GM18867 (cell line): ENCODE measurements around the gene CYTH4.
A peak's percentile ranks its signal among the peaks of the same experiment; 100 is the strongest.

Experiments
- ATAC-seq: cut with Tn5 transposase; IDR thresholded peaks from one replicate; pipeline ENCODE4 v1.9.1; 2021; ENCODE audit warnings: mild to moderate bottlenecking, moderate library complexity; ENCODE audit not compliant: unreplicated experiment

The CYTH4 gene

DNA sequence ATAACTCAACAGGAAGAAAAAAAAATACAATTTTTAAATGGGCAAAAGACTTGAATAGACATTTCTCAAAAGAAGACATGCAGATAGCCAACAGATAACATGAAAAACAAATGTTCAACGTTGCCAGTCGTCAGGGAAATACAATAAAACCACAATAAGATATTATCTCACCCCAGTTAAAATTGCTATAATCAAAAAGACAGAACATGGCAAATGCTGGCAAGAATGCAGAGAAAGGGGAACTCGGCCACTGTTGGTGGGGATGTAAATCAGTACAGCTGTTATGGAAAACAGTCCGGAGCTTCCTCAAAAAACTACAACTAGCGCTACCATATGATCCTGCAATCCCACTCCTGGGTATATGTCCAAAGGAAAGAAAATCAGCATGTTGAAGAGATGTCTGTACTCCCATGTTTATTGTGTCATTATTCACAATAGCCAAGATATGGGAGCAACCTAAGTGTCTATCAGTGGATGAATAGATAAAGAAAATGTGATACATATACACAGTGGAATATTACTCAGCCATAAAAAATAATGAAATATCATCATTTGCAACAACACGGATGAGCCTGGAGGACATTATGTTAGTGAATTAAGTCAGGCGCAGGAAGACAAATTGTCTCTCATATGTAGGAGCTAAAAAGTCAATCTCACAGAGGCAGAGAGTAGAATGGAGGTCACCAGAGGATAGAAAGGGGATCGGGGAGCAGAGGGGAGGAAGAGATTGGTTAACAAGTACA is 12.2 kb upstream of the CYTH4 start:
- ATAC-seq = no peak

DNA sequence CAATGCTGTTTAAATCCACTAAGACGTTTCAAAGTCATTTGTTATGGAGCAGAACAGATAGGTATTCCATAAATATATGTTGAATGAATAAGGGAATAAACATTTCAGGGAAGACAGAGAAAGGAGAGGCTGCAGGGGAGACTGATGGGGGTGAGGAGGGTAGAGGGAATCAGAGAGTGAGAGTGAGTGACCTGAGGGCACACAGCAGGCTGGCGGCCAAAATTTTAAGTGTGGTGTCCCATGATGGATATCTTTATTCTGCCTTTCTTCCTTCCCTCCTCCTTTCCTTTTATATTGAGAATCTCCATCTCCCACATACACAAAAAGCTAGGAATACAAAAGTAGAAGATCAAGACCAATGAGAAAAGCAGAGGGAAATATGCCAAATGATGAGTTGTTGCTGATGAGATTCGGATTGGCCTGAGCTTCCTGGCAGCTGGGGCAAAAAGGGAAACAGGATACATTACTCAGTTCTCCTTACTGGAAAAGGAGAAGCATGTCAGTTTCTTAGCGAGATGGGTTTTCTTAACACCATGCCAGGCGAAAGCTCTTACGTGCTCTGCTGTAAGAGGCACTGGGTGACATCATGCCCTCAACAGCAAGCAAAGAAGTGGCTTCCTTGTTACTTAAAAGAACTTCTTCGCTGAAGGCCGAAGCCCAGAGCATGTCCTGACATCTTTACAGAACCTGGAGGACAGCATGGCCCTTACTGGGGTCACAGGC is 11.2 kb upstream of the CYTH4 start:
- no peak for ATAC-seq

DNA sequence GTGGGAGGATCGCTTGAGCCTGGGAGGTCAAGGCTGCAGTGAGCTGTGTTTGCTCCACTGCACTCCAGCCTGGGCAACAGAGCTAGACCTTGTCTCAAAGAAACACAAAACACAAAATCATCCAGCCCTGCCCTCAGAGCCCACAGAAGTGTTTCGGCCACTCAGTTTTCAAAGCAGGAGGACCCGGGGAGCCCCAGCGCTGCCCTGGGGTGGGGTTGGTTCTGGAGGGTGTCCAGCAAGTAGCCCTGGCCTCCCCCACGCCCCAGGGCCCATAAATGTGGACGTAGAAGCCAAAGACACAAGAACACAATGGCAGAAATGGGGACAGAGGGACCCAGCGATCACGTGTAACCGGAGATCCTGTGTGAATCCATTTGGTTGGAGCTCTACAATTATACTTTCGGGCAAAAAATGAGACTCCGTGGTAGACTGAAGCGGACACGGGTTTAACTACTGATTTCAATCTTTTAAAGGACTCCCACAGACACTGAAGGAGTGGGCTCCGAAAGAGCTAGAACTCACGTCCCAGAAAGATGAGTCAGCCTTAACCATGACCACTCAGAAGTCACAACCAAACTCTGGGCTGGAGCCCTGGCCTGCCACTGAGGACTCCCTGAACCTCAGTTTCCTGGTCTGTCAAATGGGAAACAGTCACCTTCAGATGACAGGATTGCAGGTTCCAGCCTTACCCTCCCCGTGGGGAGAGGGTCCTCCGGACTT is 9.0 kb upstream of the CYTH4 start:
- ATAC-seq = peak; percentile 43

DNA sequence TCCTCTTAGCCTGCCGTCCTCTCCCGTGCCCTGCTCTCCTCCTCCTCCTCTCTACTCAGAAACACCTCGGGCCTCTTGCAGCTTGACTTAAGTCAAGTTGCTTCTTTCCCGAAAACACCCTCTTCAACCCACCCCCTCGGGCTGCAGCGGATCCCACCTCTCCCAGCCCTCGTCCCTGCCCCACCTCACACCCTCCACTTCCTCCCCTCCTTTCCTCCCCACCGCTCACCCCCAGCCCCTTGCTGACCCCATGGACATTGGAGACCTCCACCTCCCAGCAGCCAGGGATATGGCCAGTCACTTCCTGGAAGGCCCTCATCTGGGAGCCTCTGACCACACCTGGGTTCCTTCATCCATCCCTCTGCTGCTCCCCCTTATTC is 8.5 kb upstream of the CYTH4 start:
- ATAC-seq = no peak

DNA sequence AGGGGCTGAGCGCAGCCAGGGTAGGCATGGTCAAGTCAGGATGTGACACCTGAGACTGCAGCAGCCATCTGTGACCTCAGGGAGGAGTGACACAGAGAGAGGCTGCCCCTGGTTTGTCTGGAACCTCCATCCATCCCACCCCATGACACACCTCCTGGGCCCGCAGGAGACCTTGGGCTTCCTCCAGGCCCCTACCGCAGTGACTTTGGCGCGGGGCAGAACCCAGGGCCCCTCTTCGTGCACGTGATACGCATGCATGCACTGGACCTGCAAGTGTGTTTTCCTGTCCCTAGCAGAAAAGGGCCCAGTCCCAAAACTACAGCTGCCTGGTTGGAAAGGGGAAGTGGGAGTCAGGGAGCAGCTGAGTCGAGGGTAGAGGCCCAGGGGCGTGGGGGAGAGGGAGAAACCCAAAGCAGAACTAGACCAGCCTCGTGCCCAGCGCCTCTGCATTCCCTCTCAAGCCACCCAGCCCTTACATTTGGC is 7.9 kb upstream of the CYTH4 start:
- ATAC-seq = no peak

DNA sequence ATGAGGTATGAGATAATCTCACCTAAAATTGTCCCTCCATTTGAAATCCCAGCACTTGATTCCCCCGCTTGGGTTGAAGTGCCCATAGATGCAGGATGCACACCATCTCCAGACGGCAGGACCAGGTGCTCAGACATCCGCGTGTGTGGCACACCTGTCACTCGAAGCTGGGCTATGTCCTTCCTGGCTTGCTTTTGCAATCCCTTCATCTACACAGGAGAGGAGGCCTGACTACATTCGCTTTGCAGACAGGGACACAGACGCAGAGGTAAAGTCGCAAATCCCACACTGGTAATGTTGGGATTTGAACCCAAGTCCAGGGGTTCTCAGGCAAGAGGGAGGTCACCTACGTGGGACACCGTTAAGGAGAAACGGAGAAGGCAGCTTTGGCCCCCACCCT is 7.2 kb upstream of the CYTH4 start:
- no peak for ATAC-seq

DNA sequence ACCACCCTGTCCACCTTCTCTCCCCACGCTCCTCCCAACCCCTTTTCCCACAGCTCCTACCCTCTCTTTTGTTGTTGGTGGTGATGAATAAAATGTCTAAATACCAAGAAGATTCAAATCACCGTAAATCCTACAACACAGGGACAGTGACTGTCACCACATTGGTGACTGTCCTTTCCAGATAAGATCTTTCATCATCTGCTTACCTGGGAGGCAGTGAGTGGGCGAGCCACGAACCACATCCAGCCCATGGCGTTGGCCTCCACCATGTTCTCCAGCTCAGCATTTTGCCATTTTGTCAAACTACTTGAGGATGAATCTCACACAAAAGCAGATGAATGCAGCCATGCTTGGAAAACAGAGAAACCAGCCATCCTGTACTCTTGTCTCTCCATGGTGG is 6.7 kb upstream of the CYTH4 start:
- no peak for ATAC-seq

DNA sequence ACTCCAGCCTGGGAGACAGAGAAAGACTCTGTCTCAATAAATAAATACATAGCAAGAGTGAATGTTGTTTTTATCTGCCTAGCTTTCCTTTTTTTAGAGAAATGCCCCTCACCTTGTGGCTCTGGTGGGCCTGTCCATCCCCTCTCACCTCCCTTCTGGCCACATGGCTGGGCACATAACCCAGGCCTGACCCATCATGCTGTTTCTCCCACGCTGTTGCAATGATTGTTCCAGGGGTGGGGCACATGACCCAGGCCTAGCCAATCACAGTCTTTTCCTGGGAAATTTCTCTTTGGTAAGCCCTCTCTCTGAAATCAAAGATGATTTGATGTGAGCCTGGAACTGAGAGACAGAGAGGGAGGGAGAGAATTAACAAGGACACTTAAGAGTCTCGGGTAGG is 5.5 kb upstream of the CYTH4 start:
- ATAC-seq = no peak

DNA sequence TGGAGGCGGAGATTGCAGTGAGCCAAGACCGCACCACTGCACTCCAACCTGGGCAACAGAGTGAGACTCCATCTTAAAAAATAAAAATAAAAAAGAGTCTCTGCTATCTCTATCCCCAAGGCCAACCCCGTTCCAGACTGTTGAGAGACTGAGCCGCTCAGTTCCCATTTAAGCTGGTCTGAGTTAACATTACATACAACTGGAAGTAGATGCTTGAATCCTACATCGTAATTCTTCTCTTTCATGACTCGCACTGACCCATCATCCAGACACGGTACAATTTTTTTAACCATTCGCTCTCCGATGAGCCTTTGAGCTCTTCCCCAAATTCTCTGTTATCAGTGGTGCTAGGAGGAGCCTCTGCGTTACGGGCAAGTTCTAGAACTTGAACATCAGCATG is 4.9 kb upstream of the CYTH4 start:
- ATAC-seq = no peak

DNA sequence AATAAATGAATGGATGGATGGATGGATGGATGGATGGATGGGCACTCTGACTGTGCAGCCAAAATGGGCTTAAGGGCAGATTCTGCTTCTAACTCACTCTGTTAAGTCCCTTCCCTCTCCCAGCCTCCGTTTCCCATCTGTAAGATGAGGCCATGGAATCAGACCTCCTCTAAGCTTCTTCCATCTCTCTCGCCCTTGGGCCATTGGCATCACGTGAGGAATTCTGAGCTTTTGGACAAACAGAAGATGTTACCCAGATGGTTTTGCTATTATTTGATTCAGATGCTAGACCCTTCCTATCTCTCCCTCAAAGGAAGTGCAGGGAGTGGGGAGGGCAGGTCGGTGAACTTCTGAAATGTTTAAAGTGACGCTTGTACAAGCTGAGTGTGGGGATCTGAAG is 4.0 kb upstream of the CYTH4 start:
- ATAC-seq = no peak

DNA sequence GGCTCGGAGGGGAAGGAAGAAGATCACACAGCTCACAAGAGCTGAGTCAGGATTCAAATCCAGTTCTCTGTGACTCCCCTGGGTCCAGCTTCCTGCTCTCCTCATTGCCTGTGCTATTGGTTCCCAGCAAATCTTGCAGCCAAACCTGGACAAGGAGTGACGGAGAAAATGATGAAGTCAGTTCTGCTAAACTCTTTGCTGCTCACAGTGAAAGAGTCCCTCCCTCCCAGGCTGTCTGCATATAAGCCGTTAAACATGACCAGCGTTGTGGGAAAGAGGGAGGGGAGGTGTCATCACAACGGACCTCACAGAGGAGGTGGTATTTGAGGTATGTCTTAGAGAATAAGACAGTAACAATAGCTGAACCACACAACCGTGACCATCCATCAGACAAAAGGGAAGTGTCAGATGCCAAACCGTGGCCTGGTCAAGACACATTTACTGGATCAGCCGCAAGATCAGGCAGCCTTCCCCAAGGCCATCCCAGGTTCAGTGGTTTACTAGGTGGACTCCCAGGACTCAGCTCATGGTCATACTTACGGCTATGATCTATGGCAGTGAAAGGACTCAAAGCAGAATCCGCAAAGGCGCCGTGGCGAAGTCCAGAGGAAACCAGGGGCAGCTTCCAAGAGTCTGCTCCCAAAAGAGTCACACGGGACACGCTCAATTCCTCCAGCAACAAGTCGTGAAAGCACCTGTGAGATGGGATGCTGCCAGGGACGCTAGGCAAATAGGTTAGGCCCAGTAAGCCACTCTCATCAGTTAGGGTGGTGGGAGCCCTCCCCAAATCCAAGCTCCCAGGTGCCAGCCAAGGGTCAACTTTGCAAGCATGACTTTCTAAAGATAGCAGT is 2.8 kb upstream of the CYTH4 start:
- no peak for ATAC-seq

DNA sequence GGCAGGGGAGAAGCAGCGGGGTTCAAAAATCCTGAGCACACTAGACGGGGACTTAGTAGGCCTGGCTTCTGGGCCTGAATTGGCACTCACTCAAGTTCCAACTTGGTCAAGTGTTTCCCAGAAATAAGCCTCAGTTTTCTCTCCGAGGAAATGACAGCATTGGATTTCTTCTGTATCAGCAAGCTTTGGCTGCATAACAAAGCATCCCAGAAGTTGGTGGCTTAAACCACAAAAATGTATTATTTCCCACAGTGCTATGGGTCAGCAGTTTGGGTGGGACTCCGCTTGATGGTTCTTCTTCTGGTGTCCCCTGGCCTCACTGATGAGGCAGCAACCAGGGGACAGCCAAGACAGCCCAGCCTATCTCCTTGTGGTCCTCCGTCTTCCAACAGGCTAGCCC is 1.6 kb upstream of the CYTH4 start:
- ATAC-seq = no peak

DNA sequence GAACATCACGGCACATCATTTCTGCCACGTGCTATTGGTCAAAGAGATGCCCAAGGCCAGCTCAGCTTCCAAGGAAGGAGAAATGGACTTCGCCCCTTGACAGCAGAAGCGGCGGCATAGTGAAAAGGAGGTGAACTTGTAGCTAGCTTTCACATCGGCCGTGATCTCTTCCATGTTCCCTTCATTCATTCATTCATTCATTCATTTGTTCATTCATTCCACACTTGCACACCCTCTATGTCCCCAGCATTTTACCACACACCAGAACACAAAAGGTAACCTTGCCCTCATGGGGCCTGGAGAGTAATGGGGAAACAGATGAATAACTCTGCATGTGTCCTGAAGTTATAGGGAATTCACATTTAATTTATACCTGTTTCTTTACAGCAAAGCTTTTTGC is 1.1 kb upstream of the CYTH4 start:
- no peak for ATAC-seq

DNA sequence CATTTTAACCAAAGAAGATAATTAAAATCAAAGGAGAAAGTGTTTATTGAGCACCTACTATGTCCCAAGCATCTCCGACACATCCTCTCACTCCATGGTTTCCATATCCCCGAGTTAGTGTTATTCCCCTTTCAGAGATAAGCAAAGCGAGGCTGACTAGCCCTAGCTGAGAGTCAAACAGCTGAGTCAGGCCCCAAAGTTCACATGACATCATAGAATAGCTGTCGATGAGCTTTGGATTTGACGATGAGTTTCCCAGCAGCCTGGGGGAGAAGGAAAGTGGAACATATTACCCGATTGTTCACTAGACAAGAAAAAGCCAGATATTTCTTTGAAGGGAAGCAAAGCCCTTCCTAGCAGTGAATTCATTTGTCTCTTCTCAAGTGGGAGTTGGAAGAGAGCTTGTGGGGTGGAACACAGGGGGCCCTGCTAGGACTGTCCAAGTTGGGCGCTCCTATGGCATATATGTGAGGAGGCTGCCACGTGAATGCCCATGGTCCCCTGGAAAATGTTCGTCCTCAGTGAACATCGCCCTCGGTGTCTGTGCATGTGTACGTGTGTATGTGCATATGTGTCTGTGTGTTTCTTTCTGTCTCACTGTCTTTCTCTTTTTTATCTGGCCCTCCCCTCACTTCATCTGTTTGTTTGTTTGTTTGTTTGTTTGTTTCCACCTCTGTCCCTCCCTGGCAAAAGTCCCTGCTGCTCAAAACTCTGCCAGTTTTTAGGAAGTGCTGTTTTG is 493 bp upstream of the CYTH4 start:
- ATAC-seq = peak; percentile 7

DNA sequence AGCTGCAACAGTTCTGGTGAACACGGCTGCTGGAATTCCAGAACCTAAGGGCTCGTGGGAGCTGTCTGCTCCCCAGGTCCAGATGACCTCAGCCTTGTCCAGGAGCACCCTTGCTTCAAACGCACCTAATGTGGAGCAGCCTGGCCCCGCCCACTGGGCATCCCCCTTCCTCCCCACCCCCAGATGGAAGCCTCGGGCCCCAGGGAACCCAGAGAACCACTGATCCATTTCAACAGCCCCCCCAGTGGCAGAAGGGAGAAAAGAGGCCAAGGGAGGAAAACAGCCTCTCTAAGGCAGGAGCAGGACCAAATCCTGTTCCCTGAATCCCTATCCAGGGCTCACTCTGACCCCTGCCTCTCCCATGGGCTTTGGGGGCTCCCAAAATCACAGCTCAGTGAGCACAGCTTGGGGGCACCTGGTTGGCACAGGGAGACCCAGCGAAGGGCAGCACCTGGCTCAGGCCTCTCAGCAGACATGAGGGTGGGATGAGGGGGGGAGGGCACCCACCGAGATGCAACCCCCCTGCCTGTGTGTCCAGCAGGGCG is 1.2 kb downstream of the CYTH4 start:
- ATAC-seq = no peak

DNA sequence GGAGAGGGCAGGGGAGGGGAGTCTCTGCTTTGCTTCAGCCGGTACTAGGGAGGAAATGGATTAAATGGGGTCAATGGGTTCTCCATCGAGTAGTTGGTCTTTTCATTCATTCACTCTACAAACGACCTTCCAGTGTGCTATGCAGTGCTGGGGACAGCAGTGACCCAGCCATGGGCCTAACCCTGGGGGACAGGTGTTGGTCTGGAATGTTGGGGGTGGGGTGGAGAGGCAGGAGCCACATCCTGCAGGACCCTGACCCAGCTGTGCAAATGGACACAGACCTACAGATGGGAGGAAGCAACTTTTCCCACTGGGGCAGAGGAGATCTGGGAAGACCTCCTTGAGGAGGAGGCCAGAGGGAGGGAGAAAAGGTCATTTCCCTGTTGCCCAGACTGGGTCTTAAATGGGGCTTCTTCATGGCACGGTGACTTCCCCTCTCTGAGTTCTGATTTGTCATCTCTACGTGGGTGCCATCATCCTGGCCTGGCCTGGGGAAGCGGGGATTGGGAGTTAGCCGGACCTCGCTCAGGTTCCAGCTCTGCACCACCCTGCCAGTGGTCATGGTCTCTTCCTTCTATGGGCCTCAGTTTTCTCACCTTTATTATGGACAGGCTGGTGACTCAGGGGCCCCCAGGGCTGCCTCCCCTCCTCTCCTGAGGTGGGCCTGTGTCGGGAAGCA is 2.0 kb downstream of the CYTH4 start:
- ATAC-seq = no peak

DNA sequence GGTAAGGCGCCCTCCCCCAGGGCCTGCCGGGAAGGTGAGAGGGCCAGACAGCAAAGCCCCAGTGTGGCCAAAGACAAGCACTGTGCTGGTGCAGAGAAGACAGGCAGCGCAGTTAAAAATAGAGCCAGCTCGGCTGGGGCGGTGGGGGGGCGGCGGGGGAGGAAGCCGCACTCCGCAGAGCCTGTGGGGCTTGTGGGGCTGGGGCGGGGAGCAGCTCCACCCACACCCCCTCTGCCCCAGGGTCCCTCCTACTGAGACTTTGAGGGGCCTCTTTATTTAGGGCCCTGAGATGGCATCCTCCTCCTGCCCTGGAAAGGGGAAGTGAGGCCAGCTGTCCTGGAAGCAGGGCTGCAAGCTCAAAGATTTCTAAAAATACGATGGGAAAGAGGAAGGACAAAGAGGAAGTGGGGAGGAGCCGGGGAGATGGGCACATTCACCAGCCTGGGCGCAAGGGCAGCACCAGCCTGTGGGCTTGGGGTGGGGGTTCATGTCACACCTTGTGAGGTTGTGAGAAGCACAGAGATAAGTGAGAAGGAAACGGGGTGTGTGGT is 2.6 kb downstream of the CYTH4 start:
- peak; percentile 42 for ATAC-seq

DNA sequence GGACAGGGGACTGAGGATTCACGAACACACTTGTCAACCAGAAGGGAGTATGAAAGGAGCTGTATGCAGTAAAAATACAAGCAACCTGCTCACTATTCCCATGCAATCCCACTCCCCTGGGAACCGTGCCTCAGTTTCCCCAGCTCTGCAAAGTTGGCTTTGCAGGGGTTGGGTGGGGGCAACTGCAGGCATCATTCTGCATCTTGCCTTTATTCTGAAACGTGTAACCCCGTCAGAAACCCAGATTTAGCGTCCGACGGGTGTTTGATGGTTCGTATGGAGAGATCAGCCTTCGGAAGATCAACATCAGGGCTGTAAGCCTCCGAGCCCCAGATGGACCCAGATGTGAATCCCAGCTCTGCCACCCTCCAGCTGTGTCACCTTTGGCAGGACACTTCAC is 3.6 kb downstream of the CYTH4 start:
- no peak for ATAC-seq

DNA sequence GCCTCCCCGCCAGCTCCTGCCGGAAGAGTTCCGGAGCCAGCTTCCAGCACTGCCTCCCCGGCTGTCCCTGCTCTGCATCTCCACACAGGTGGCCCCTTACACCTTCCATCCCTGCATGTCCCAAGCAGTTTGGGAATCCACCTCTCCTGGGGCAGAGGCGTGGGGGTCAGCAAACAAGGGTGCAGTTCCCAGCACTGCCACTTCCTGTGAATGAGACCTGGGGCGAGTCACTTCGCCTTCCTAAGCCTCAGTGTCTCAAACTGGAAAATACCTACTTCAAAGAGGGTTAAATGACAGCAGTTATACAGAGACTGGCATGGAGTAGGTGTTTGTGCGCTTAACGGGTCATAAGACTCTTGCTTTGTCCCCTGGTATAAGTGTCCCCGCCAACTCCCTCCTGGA is 5.2 kb downstream of the CYTH4 start:
- ATAC-seq = no peak
